ENCODE results near the gene KLK13.

KLK13 gene

DNA sequence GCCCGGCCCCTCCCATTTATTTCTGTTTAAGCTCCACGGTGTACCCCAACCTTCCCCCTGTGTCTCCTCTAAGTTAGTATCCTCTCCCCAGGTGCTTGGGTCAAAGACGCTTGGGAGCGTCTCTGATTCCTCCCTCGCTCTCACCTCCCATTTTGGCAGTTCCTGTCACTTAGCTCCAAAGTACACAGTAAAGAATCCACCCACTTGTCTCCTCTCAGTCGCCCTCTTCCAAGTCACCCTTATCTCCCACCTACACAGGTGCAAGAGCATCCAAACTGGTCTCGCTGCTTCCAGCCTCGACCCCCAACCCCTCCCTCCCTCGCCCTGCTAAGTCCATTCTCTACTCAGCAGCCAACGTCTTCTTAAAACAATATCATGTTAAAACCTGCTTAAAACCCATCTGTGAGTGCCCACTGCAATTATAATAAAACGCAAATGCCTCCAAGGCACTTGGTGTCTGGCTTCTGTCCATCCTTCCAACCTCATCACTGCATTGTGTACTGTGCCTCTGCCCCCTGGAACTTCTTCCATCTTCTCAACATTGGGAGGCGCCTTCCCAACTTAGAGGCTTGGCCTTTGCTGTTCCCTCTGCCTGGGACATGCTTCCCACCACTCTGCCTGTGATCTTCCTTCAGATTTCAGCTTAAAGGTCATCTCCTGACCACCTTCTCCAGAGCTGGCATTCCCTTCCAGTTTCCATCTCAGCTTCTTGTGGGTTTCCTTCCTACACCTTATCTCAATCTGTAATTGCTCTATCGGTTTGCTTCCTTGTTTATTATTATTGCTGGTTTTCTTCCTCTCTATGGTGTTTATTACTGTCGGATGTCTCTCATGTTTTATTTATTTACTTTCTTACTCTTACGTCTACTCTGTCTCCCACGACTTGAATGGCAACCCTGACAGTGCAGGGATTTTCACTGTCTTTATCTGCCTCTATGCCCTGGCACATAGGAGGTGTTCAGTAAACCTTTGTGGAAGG lies 27.3 kb upstream of the KLK13 start:
- DNase-seq (ENCODE audit: low read depth) = no peak

DNA sequence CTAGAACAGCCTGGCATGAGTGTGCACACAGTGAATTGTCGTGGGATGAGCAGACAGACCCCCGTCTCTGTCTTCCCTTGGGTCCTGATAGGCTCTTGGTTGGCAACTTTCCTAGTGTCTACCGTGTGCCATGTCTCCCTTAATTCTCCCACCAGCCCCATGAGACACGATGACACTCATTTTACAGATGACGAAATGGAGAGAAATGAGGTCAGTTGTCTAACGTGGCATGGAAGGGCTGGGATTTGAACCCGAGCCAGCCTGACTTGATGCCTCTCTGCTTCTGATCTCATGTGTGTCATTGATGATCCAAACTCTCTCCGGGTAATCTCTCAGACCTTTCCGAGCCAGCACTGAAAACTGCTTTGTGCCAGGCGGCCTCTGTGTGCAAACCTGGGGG lies 26.2 kb upstream of the KLK13 start:
- no peak for DNase-seq (ENCODE audit: low read depth)

DNA sequence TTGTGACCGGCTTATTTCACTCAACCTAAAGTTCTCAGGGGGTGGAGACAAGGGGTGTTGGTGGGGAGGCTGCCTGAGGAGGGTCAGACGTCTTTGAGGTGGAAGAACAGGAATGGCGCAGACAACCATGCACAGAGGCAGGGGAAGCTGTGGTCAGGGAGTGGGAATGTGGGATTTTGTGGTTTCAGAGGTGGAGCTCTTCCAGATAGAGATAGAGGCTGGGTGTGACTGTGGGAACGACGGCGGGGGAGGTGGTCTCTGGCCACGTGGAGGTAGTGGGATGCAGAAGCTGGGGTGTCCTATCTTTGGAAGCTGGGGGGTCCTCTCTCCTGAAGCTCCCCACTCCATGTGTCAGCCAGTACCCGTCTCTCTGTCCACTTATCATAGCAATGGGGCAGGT lies 25.6 kb upstream of the KLK13 start:
- DNase-seq (ENCODE audit: low read depth) = no peak

DNA sequence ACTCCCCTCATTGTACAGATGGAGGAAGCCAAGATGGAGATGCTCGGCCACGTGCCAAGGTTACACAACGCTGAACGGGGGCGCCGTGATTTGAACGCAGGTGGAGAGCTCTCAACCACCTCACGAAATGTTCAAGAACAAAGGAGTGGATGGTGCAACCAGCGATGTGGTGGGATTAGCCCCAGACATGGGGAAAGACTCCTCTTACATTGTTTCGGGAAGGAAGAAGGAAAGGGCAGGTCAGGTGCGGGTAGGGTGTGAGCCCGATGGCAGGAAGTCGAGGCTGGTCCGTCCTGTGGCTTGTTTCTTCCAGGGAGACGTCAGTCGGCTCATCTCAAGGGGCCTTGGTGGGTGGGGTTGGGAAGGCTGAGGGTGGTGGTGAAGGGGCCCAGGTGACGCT lies 24.9 kb upstream of the KLK13 start:
- no peak for DNase-seq (ENCODE audit: low read depth)

DNA sequence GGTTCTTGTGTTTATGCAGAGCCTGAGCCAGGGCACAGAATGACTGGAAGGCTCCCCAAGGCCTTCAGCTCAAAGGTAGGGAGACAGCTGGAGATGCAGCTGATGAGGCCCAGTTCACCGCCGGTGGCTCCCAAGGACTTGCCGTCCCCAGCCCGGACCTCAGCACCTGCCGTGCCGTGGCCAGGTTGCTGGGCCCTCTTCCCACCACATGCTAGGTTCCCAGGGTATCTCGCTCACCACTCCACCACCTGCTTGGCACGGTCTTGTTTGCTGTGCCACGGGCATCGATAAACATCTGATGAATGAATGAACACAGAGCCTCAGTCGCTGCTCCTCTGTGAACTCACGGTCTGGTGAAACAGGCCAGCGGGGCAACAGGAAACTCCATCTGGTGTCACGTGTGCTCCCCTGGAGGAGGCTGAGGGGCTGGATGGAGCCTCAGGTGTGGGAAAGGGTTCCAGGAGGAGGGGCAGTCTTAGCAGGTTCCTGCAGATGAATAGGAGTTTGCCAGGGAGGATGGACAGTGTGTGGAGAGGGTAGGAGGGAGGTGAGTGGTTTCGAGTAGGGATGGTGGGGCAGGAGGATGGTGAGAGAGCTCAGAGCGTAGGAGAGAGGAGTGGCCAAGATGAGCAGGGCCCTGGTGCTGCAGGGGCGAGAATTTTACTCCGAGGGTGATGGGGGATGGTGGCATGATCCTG lies 21.4 kb upstream of the KLK13 start:
- no peak for DNase-seq (ENCODE audit: low read depth)

DNA sequence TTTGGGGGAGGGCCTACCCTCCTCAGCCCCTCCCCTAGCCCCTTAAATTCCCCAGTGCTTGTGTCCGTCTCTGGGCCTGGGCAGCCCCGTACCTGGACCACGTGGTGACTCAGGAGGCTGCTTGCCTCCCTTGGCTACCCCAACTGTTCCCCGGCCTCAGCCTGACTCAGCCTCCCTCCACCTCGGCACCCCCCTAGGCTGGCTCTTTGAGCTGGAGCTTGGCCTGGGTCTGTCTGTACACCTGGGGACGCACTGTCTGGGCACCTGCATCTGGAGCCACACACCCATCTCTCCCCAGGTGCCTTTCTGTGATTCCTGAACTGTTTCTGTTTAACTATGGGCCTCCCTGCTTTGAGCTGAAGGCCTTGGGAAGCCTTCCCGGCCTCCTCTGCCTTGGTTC lies 19.6 kb upstream of the KLK13 start:
- no peak for DNase-seq (ENCODE audit: low read depth)

DNA sequence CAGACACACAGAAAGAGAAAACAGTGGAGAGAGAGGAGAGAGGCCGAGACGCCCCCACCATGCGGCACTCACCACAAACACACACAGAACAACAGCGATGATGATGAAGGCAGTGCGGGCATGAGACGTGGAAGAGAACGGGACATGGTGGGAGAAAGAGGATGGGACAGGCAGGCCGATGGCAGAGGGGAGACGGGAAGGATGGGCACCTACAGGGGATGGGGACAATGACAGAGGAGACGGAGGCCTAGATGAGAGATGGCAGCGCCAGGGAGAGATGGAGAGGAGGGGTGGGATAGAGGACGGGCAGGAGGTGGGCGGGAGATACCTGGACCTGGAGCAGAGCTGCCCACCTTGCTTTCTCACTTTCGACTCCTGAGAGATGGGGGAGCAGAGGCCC lies 18.9 kb upstream of the KLK13 start:
- no peak for DNase-seq (ENCODE audit: low read depth)

DNA sequence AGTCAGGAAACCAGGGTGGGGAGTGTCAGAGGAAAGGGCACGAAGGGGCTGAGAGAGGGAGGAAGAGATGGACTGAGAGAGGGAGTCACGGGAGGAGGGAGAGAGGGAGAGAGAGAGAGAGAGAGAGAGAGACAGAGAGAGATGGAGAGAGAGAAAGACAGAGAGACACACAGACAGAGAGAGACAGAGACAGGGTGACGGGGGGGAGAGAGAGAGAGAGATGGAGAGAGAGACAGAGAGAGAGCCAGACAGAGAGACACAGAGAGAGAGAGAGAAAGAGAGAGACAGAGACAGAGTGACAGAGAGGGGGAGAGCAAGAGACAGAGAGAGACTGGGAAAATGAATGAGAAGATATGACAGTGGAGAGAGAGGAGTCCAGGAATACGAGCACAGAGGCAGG lies 18.3 kb upstream of the KLK13 start:
- DNase-seq (ENCODE audit: low read depth) = no peak

DNA sequence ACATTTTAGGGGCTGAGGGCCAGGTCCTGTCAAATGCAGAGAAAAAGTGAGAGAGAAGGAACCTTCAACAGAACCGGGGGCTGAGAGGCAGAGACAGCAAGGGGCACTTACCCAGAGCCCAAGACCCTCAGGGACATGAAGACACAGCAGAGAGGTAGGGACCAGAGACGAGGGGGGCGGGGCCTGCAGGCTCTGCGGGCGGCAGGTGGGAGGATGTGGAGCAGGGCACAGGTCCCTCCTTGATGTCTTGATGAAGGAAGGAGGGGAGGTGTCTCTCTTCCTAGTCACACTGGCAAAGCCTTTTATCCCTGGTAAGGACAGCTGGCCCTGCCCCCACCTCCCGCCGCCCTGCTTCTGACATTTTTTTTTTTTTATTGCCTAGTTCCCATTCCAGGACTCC lies 17.7 kb upstream of the KLK13 start, which contains the start of gene KLK14:
Gene KLK14 (minus strand): TSS at position 277 of the 400 bp plus-strand sequence. CDS start 273 bp downstream, at position 4.
- DNase-seq (ENCODE audit: low read depth) = no peak

DNA sequence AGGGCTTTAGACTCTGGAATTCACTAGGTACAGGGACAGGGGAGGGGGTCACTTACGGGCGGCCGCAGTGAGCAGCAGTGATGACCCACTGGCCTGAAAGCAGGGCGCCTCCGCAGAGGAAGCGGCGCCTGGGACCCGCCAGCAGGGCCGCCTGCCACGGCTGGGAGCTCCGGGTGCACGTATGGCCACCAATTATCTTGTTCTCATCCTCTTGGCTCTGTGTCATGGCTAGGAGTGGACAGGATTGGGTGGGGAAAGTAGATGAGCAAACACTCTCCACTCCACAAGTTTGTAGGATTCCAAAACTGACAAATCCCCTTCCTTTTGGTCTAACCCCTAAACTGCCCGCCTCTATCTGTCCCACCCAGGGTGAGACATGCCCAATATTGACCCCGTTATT lies 16.6 kb upstream of the KLK13 start:
- no peak for DNase-seq (ENCODE audit: low read depth)

DNA sequence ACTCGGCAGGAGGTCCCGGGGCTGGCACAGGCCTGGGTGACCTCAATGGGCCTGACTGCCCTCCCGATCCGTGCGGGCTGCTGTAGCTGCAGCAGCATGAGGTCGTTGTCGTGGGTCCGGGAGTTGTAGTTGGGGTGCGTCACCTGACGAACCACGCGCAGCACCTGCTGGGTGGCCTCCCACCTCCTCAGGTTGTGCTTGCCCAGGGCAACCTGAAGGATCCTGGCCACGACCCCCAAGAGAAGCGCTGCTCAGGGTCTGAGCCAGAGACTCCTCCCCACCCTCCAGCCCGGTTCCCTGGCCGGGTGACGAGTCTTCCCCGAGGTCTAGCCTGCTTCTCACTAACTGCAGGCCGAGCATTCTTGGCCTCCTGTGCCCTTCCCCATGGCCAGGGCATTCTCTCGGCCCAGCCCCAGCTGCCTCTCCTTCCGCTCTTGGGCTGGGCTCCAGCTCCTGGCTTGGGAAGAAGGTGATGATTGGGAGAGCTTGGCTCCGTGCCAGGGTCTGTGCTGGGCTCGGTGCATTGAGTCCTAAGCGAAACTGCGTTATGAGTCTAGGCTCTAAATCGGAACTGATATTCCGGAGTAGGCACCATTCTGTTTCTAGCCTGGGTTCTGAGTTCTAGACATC lies 14.7 kb upstream of the KLK13 start:
- DNase-seq (ENCODE audit: low read depth) = no peak

DNA sequence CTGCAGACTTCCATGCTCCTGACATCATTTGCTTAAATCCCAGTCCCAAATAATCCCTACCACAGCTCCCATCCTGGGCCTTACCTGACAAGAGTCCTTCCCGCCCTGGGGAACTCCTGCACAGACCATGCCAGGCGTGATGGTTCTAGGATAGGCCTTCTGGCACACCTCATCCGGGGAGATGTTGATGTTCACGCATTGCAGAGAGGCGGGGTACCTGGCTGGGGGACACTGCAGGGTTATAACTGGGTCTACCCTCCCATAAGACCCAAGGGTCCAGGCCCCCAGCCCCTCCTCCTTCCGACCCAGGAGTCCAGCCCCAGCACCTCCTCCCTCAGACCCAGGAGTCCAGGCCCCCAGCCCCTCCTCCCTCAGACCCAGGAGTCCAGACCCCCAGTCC lies 13.8 kb upstream of the KLK13 start:
- DNase-seq (ENCODE audit: low read depth) = no peak

DNA sequence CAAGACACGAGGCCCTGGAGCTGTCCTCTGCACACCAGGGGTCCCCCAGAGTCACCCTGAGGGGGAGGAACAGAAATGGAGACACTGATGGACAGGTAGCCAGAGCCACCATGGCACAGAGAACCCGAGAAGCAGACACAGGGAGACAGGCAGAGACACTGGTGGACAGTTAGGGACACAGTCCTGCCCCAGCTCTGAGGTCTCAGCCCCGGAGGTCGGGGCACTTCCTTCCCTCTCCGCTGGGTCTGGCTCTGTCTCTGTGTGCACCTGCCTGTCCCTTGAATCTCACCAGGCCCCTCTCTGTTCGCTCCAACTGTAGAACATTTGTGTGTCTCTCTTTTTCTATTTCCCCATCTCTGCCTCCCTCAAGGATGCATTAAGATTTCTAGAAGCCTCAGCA lies 13.2 kb upstream of the KLK13 start:
- DNase-seq (ENCODE audit: low read depth) = no peak

DNA sequence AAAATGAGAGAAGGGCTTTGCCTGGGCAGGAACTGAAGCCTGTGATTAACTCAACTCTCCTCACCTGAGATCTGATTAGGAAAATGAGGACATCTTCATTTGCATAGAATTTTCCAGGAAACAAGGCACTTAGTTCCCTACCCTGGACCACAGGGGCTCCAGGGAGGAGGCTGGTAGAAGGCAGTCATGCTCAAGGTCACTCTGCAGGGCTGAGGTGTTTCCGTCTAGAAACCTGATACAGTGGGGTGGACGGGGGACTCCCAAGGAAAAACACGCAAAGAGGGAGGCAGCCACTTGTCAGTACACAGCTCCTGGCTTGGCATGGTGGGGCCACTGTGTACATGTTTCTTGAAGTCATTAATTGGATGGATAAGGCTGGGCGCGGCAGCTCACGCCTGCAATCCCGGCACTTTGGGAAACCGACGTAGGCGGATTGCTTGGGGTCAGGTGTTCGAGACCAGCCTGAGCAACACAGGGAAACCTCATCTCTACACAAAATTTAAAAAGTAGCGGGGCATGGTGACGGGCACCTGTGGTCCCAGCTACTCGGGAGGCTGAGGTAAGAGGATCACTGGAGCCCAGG lies 11.8 kb upstream of the KLK13 start:
- no peak for DNase-seq (ENCODE audit: low read depth)

DNA sequence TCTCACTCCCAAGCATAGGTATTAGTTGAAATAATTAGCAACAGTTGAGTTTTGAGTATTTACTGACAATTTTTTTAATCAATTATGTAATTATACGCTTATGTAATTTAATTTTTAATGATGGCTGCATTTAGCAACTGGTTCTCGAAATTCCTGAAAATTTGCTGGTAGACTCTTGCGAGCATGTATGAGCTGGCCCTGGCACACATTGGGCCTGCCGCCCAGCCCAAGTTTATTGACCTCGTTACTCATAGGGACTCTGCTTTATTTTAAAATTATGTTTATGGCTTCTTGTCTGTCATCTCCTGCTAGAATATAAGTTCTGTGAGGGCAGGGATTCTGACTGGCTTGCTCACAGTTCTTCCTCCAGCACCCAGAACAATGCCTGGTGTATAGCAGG lies 11.1 kb upstream of the KLK13 start:
- no peak for DNase-seq (ENCODE audit: low read depth)

DNA sequence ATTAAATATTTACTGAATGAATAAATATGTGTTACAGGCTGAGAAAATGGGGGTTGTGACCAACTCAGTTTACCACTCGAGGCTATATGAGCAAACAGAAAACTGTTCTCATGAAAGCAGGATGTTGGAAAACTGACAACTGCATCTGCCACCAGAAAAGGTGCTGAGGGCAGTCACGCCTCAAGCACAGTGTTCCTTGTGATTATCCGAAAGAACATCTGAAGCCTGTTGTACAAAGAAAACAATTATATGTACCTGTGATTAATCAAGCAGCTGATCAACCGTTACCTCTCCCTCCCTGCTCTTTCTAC lies 6.2 kb upstream of the KLK13 start:
- no peak for DNase-seq (ENCODE audit: low read depth)

DNA sequence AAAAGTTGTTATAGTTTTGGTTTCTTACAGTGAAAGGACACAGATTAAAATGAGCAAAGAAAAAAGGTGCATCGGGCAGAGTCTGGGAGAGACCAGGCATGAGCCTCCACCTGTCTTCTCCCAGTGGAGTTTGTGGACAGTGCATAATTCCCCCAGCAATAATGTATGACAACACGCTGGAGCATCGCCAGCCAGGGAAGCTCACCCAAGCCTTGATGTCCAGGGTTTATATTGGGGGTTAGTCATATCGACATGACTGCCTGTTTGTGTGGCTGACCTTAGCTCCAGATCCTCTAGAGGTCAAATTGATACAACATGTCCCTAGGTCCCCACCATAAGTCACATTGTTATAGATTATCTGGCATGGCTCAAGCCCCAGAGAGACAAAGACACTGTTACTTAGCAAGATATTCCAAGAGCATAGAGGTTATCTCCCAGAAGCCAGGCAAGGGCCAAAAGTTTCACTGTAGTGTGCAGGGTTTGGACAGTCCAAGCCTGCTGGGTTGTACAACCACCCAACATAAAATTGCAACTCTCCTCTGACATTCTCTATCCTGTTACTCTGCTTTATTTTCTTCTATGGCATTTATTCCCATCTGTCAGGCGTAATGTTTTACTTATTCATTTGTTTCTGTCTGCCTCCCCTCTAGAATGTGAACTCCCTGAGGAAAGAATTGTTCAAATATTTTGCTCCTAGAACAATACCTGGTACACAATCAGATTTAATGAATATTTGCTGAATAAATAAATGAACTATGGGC lies 5.6 kb upstream of the KLK13 start:
- no peak for DNase-seq (ENCODE audit: low read depth)

DNA sequence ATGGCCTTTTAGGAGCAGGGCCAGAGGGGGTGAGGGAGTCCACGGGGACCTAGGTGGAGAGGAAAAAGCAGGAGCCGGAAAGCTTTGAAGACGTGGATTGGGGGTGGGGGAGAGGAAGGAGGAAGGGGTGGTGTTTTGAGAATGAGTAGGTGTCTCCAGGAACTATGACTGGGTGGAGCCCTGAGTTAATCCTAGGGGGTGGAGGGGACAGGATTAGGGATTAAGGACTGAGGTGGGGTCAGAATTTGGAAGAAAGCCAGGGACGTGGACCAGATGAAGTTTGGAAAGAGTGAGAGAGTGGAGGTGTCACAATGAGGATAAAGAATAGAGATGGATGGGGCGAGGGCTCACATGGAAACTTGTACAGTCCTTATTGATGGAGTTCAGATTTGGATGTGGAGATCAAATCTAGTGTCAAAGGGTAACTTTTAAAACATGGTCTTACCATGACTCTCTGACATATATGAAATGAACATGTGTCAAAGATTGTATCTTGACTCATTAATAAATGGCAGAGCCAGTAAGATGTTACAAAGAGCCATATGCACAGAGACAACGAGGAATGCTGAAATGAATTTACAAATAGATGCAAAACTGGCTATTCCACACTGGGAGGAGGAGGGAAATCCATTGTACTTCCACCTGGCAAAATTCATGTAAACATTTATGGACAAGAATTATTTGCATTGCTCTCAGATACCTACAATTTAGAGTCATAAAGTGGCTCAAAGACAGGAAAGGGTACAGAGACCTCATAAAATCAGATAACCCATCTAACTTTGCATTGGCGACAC lies 1.7 kb upstream of the KLK13 start:
- no peak for DNase-seq (ENCODE audit: low read depth)

DNA sequence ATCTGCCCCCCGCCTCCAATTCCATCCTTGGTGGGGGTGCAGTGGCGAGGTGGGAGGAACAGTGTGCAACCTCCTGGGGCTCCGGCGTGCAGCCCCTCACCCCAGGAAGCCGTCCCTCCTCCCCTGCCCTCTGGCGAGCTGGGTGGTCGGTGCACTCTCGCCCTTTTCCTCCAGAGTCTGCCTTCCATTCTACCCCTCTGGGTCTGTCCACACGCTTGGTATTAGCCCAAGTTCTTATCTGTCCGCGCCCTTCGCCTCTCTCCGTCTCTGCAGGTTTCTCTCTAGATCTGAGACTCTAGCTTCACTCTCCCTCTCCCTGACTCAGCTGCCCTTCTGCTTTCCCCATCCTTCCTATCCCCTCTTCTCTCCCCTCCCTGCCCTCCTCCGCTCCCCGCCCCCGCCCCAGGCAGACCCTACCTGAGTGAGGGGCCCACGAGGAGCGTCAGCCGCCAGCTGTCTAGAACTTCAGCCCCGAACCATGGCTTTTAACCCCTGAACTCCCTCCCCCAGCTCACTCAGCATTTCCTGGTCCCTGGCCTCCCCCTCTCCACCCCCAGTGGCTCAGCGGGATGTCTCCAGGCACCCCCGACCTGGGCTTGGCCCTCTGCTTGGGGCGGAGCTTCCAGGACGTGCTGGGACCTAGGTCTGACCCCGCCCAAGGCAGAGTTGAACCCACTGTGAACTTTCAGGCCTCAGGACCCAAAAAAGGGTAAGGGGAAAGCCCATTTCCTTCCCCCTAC lies 499 bp upstream of the KLK13 start:
- DNase-seq (ENCODE audit: low read depth) = no peak

DNA sequence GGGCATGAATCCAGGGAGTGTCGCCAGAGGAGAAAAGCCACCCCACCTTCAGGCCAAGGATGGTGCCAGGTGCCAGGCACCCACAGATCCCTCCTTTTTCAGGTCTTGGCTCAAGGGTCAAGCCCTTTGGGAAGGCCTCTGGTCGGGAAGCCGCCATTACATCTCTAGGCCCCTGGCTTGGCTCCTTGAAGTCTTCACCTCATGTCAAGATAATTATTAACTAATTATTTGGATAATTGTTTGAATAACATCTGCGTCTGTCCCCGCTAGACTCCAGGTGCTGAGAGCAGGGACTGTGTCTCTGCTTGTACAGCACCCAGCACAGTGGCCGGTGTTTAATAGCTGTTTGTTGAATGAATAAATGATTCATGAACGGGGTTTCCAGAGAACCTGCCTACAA lies 1.2 kb downstream of the KLK13 start:
- DNase-seq (ENCODE audit: low read depth) = no peak

All from fibroblast of the conjunctiva (primary cell).